AG04450 (cell line): ENCODE measurements around the gene ARMC9. TPM values are rescaled to one million over a fixed set of nuclear protein-coding genes. Genes with fewer than 3 reads are reported as not detected.

ENCODE experiments used
- CTCF ChIA-PET: fragments of 300-600, 350-600 bp; formaldehyde crosslinking; extraction: SDS; loops from one replicate; lab custom pipeline; 2022; ENCODE audit warnings: antibody characterized with exemption, inconsistent platforms; lab: Charles Lee
- POLR2A ChIA-PET: fragments of 350-600 bp; formaldehyde crosslinking; extraction: SDS; loops from one replicate; lab custom pipeline; 2021; ENCODE audit warnings: antibody characterized with exemption, inconsistent platforms; lab: Yijun Ruan, JAX
- DNase-seq: peaks from one replicate; pipeline ENCODE4 v3.0.0-alpha.2; 2011; ENCODE audit warnings: low read depth, low spot score
- H3K27ac ChIP-seq: one replicate; pipeline ENCODE4 v1.5.1; 2012; ENCODE audit warnings: low read depth, low read length, control low read depth
- H3K27me3 ChIP-seq: one replicate; pipeline ENCODE4 v1.6.0; 2012; ENCODE audit warnings: low read length; ENCODE audit not compliant: control insufficient read depth, insufficient read depth
- H3K4me3 ChIP-seq: 2 replicates; pipeline ENCODE4 v1.5.1; 2011; ENCODE audit warnings: mild to moderate bottlenecking, low read depth, low read length, control low read depth
- H3K9me3 ChIP-seq: 2 replicates; pipeline ENCODE4 v1.5.1; 2012; ENCODE audit warnings: low read length; ENCODE audit not compliant: control insufficient read depth, insufficient read depth
- CTCF ChIP-seq: IDR thresholded peaks from 2 replicates; pipeline ENCODE4 v1.5.1; 2011; ENCODE audit warnings: low read depth, low read length, control low read depth, inconsistent platforms
- polyA plus RNA-seq: library from polyadenylated mRNA; depleted of rRNA; stranded (reverse); fragments of >200 nt; gene quantifications from 2 replicates; pipeline ENCODE4 v1.2.3, GENCODE V29; 2011

The ARMC9 gene
- polyA plus RNA-seq, 1 experiment, result 49.4 TPM

- ChIA-PET CTCF (interaction anchor here (0.7 to 1.5 kb wide), 2 partner anchors 50 to 136 kb away, joined by 3 to 4 read pairs; no protein-coding TSS in a partner anchor), POLR2A (interaction anchor here (0.7 kb wide), 1 partner anchor 82 kb away, joined by 5 read pairs; no protein-coding TSS in a partner anchor)
- H3K27ac ChIP-seq, result no peak overlapping the region
- TF ChIP-seq CTCF, result no peak
- no peak overlapping the region for H3K4me3 ChIP-seq
- no peak for DNase-seq
- no peaks in the 10 kb centered on the region for H3K9me3 ChIP-seq
- H3K27me3 ChIP-seq, result no peaks in the 10 kb centered on the region
Observed at GRCh38 chr2:231276987-231277386, 78.6 kb downstream of the ARMC9 start.

- no peak for TF ChIP-seq CTCF
- Histone ChIP-seq H3K9me3 (no peaks in the 10 kb centered on the region), H3K27me3 (no peaks in the 10 kb centered on the region), H3K27ac (no peak overlapping the region), H3K4me3 (no peak overlapping the region)
- POLR2A ChIA-PET, result no interaction called here
- no peak for DNase-seq
- CTCF ChIA-PET, result interaction anchor here (0.6 to 1.4 kb wide), 3 partner anchors 19 to 174 kb away, joined by 3 to 6 read pairs (median 5); no protein-coding TSS in a partner anchor
Observed at GRCh38 chr2:231277962-231278361, 79.5 kb downstream of the ARMC9 start.

GRCh38 chr2:231278868-231279267 is 80.4 kb downstream of the ARMC9 start:
- Histone ChIP-seq H3K4me3 (no peak overlapping the region), H3K27me3 (no peaks in the 10 kb centered on the region), H3K9me3 (no peaks in the 10 kb centered on the region), H3K27ac (no peak overlapping the region)
- ChIA-PET POLR2A (no interaction called here), CTCF (no interaction called here)
- TF ChIP-seq CTCF, result no peak
- no peak for DNase-seq

GRCh38 chr2:231280846-231281245 is 82.4 kb downstream of the ARMC9 start:
- POLR2A ChIA-PET, result no interaction called here
- no peak for TF ChIP-seq CTCF
- H3K9me3 ChIP-seq, result no peaks in the 10 kb centered on the region
- DNase-seq, result no peak
- H3K4me3 ChIP-seq, result no peak overlapping the region
- CTCF ChIA-PET, result interaction anchor here (1.6 kb wide), 1 partner anchor 16 kb away, joined by 7 read pairs; no protein-coding TSS in a partner anchor
- H3K27me3 ChIP-seq, result no peaks in the 10 kb centered on the region
- H3K27ac ChIP-seq, result no peak overlapping the region

GRCh38 chr2:231284296-231284695 is 85.9 kb downstream of the ARMC9 start:
- no peak for DNase-seq
- Histone ChIP-seq H3K4me3 (no peak overlapping the region), H3K9me3 (no peaks in the 10 kb centered on the region), H3K27me3 (no peaks in the 10 kb centered on the region), H3K27ac (no peak overlapping the region)
- no peak for TF ChIP-seq CTCF
- ChIA-PET POLR2A (no interaction called here), CTCF (interaction anchor here (2.3 kb wide), 1 partner anchor 12 kb away, joined by 12 read pairs; no protein-coding TSS in a partner anchor)
